SK-N-SH treated with all-trans-retinoic acid at 6 μM for 48 hours (cell line): Measurements from ENCODE around the gene OR10T2.

Experiments used
- PATZ1 ChIP-seq: fragments of 250-450 bp; sonication (Bioruptor Pico); IDR thresholded peaks from 2 replicates; pipeline ENCODE4 v1.8.0; 2020; ENCODE audit warnings: mild to moderate bottlenecking, moderate library complexity, borderline replicate concordance
- ZNF565 ChIP-seq: fragments of 450-650 bp; formaldehyde crosslinking; conservative IDR thresholded peaks from 2 replicates; pipeline ENCODE4 v1.5.0; 2020; ENCODE audit warnings: low read depth, mild to moderate bottlenecking, moderate library complexity

DNA sequence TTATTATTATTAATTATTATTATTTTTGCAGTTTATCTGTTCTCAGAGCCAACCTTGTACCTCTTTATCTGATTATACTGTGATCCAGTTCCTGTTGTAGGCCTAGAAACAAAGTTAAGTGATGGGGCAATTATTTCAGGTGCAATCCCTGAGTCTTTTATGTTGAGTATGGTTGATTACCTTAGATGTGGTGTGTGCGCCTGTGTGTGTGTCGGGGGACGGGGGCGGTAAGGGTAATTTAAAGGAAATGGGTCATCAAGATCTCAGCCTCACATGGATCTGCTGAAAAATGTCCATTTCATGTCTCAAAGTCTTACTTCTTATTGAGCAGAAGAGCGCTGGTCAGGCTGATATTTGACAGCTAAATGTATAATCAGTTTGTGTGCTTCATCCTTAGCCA lies 7.8 kb upstream of the OR10T2 start:
- TF ChIP-seq ZNF565 (no peak), PATZ1 (CRISPR knock-in tag) (no peak)
